Neural cell (in vitro differentiated cells): ENCODE measurements around the gene ASIC2. TPM values are rescaled to one million over a fixed set of nuclear protein-coding genes. Genes with fewer than 3 reads are reported as not detected.

Source experiments
- H2AFZ ChIP-seq: fragments of 200-600, 300-800 bp; sonication (generic), shearing (Covaris generic); 2 replicates; pipeline ENCODE4 v1.6.0; 2014; ENCODE audit warnings: low read depth, mild to moderate bottlenecking, antibody characterized with exemption, low read length, moderate library complexity
- H3F3A ChIP-seq: fragments of 200-600 bp; shearing (Covaris generic); 2 replicates; pipeline ENCODE4 v1.6.1; 2016; ENCODE audit warnings: mild to moderate bottlenecking, moderate library complexity, mixed read lengths, antibody characterized with exemption, low read length; ENCODE audit not compliant: insufficient read depth, poor library complexity, severe bottlenecking
- H3K27ac ChIP-seq: fragments of 200-600, 300-800 bp; sonication (generic), shearing (Covaris generic); 2 replicates; pipeline ENCODE4 v1.5.1; 2014; ENCODE audit warnings: mild to moderate bottlenecking, low read length, moderate library complexity
- H3K27me3 ChIP-seq: fragments of 300-800, 200-600 bp; sonication (generic), shearing (Covaris generic); 2 replicates; pipeline ENCODE4 v1.6.0; 2014; ENCODE audit warnings: mild to moderate bottlenecking, low read depth, low read length, moderate library complexity; ENCODE audit not compliant: insufficient read depth
- H3K36me3 ChIP-seq: fragments of 300-800, 200-600 bp; sonication (generic), shearing (Covaris generic); 2 replicates; pipeline ENCODE4 v1.5.1; 2014; ENCODE audit warnings: mild to moderate bottlenecking, antibody characterized with exemption, low read length, moderate library complexity; ENCODE audit not compliant: insufficient read depth
- H3K4me2 ChIP-seq: fragments of 300-800, 200-600 bp; sonication (generic), shearing (Covaris generic); 2 replicates; pipeline ENCODE4 v1.6.0; 2014; ENCODE audit warnings: mild to moderate bottlenecking, low read length
- H3K4me3 ChIP-seq: fragments of 300-800, 200-600 bp; sonication (generic), shearing (Covaris generic); 2 replicates; pipeline ENCODE4 v1.5.1; 2014; ENCODE audit warnings: mild to moderate bottlenecking, low read length, moderate library complexity
- H3K79me2 ChIP-seq: fragments of 200-600 bp; shearing (Covaris generic); replicated peaks from 2 replicates; pipeline ENCODE4 v1.6.0; 2014; ENCODE audit warnings: mild to moderate bottlenecking, low read length, moderate library complexity; ENCODE audit not compliant: insufficient read depth
- H3K9ac ChIP-seq: fragments of 300-800, 200-600 bp; sonication (generic), shearing (Covaris generic); 2 replicates; pipeline ENCODE4 v1.6.1; 2016; ENCODE audit warnings: mild to moderate bottlenecking, low read length, mixed read lengths
- H3K9me2 ChIP-seq: fragments of 200-600 bp; shearing (Covaris generic); 2 replicates; pipeline ENCODE4 v1.6.1; 2016; ENCODE audit warnings: mild to moderate bottlenecking, low read length, mixed read lengths; ENCODE audit not compliant: insufficient read depth
- H3K9me3 ChIP-seq: fragments of 200-600, 300-800 bp; sonication (generic), shearing (Covaris generic); 2 replicates; pipeline ENCODE4 v1.6.1; 2016; ENCODE audit warnings: mild to moderate bottlenecking, mixed run types, low read length, moderate library complexity, mixed read lengths
- H4K20me1 ChIP-seq: fragments of 200-600 bp; shearing (Covaris generic); 2 replicates; pipeline ENCODE4 v1.6.1; 2016; ENCODE audit warnings: mild to moderate bottlenecking, mixed run types; ENCODE audit not compliant: insufficient read depth
- EP300 ChIP-seq: fragments of 450-650 bp; conservative IDR thresholded peaks from 2 replicates; pipeline ENCODE4 v1.6.1; 2014; ENCODE audit warnings: antibody characterized with exemption, mild to moderate bottlenecking, moderate library complexity; ENCODE audit not compliant: poor library complexity, severe bottlenecking
- EZH2 ChIP-seq: fragments of 200-600, 300-800 bp; shearing (Covaris generic), sonication (generic); IDR thresholded peaks from 2 replicates; pipeline ENCODE4 v1.6.1; 2014; ENCODE audit warnings: antibody characterized with exemption, low read length, borderline replicate concordance, mild to moderate bottlenecking; ENCODE audit not compliant: insufficient read depth, poor library complexity, severe bottlenecking
- MXI1 ChIP-seq: fragments of 450-650 bp; conservative IDR thresholded peaks from 2 replicates; pipeline ENCODE4 v1.6.1; 2014; ENCODE audit warnings: antibody characterized with exemption, mild to moderate bottlenecking; ENCODE audit not compliant: poor library complexity, severe bottlenecking
- POLR2AphosphoS5 ChIP-seq: IDR thresholded peaks from 2 replicates; pipeline ENCODE4 v1.6.1; 2012
- RAD21 ChIP-seq: fragments of 450-650 bp; conservative IDR thresholded peaks from 2 replicates; pipeline ENCODE4 v1.6.1; 2014; ENCODE audit warnings: antibody characterized with exemption, mild to moderate bottlenecking, moderate library complexity
- SMC3 ChIP-seq: fragments of 450-650 bp; conservative IDR thresholded peaks from 2 replicates; pipeline ENCODE4 v1.6.1; 2014; ENCODE audit warnings: antibody characterized with exemption, mild to moderate bottlenecking, moderate library complexity; ENCODE audit not compliant: poor library complexity
- TAF1 ChIP-seq: IDR thresholded peaks from 2 replicates; pipeline ENCODE4 v1.6.1; 2012; ENCODE audit warnings: low read depth
- polyA minus RNA-seq: library from RNA; depleted of rRNA, polyadenylated mRNA; stranded (reverse); fragments of >200 nt; gene quantifications from 2 replicates; pipeline ENCODE4 v1.2.3, GENCODE V29; 2014
- polyA plus RNA-seq: library from polyadenylated mRNA; depleted of rRNA; stranded (reverse); fragments of >200 nt; gene quantifications from 2 replicates; pipeline ENCODE4 v1.2.3, GENCODE V29; 2014
- TF ChIP-seq, protein P1 (sequence below): fragments of 450-650 bp; IDR thresholded peaks from 2 replicates; pipeline ENCODE4 v1.5.1; 2014; ENCODE audit warnings: antibody characterized with exemption, mild to moderate bottlenecking, moderate library complexity; ENCODE audit not compliant: poor library complexity, severe bottlenecking
- TF ChIP-seq, protein P2 (sequence below): IDR thresholded peaks from 2 replicates; pipeline ENCODE4 v1.6.1; 2012; ENCODE audit warnings: borderline replicate concordance

ASIC2 gene
- 2.4 and 5.6 TPM in 2 replicates for polyA plus RNA-seq
- 6.8 and 8.5 TPM in 2 replicates for polyA minus RNA-seq

DNA sequence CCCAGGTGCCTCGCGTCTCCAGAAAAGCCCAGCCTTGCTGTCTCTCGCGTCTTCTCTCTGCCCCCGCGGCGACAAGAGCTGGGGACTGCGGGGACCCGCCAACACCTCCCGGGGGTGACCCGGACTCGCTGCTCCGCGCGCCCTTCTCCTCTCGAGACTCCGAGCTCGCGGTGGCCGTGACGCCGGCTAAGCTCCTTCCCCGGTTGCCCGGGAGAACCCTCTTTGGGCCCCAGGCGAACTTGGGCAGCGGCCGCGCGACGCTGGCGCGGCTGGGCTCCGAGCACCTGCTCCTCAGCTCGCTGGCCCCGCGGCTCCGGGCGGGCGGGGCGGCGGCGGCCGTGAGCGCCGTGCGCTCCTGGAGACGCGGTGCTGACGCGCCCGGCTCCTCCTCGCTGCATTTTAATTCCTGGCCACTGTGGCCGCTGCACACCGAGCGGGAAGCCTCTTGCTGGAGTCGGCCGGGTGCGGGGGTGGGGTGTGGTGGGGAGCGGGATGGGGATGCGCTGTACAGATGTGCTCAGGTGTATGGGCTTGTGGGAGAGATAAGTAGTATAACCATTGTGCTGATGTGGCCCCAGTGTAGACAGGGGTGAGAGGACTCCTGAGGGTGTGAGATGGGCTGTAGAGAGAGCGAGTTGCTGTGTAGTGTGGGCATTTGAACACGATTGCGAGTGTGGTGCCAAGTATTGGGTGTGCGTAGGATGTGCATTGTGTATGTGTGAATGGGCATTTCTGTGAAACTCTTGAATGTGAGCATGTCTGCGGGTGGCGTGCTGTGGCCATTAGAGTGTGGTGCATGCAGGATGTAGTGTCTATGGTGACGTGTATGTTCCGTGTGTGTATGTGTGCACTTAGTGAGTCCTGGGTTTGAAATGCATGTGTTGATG, at the start of gene ASIC2:
TSS of gene ASIC2 (minus strand) at position 315 of the 887 bp plus-strand sequence.
- no peaks in the 10 kb centered on the region for H3K9me2 ChIP-seq
- TF ChIP-seq, protein P1, sequence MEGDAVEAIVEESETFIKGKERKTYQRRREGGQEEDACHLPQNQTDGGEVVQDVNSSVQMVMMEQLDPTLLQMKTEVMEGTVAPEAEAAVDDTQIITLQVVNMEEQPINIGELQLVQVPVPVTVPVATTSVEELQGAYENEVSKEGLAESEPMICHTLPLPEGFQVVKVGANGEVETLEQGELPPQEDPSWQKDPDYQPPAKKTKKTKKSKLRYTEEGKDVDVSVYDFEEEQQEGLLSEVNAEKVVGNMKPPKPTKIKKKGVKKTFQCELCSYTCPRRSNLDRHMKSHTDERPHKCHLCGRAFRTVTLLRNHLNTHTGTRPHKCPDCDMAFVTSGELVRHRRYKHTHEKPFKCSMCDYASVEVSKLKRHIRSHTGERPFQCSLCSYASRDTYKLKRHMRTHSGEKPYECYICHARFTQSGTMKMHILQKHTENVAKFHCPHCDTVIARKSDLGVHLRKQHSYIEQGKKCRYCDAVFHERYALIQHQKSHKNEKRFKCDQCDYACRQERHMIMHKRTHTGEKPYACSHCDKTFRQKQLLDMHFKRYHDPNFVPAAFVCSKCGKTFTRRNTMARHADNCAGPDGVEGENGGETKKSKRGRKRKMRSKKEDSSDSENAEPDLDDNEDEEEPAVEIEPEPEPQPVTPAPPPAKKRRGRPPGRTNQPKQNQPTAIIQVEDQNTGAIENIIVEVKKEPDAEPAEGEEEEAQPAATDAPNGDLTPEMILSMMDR, result peak; percentile 57
- TF ChIP-seq SMC3 (peak; percentile 41), RAD21 (peak; percentile 71), EP300 (peak; percentile 14), TAF1 (no peak)
- H3K79me2 ChIP-seq, result no peaks in the 10 kb centered on the region
- H3K4me2 ChIP-seq, result peak within 1 kb of the TSS; percentile 64
- H4K20me1 ChIP-seq, result no peaks in the 10 kb centered on the region
- H3K36me3 ChIP-seq, result no peaks in the 10 kb centered on the region
- peak within 1 kb of the TSS; percentile 56 for H2AFZ ChIP-seq
- H3K4me3 ChIP-seq, result peak within 1 kb of the TSS; percentile 91
- H3K27ac ChIP-seq, result peak within 1 kb of the TSS; percentile 42
- H3K27me3 ChIP-seq, result peaks cover 68% of the 10 kb centered on the region
- no peaks in the 10 kb centered on the region for H3K9me3 ChIP-seq
- H3F3A ChIP-seq, result no peaks in the 10 kb centered on the region
- peak within 1 kb of the TSS; percentile 68 for H3K9ac ChIP-seq

DNA sequence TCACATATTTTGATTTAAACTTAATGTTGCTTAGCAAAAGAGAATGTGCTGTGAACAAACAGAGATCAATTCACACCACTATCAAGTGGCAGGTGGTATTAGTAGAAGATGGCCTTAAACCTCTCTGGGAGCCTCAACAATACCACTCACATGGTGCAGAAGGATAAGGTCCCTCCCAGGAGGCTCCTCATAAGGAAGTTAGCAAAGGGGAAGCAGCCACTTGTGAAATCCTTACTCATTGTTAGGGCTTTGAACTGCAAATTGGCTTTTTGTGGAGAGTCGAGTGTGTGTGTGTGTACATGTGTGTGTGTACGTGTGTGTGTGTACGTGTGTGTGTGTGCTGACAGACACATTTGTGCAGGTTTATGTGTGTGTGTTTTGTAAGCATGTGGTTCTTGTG, 48.9 kb upstream of the ASIC2 start:
- no peaks in the 10 kb centered on the region for H3K36me3 ChIP-seq
- H2AFZ ChIP-seq, result no peak overlapping the region
- no peaks in the 10 kb centered on the region for H3F3A ChIP-seq
- no peaks in the 10 kb centered on the region for H3K9me2 ChIP-seq
- H3K4me2 ChIP-seq, result no peak overlapping the region
- no peak overlapping the region for H3K4me3 ChIP-seq
- H3K27me3 ChIP-seq, result no peaks in the 10 kb centered on the region
- no peak overlapping the region for H3K27ac ChIP-seq
- no peaks in the 10 kb centered on the region for H3K79me2 ChIP-seq
- TF ChIP-seq POLR2AphosphoS5 (no peak), EP300 (no peak), SMC3 (no peak), MXI1 (no peak), RAD21 (no peak), EZH2 (no peak), TAF1 (no peak)
- TF ChIP-seq, protein P1, result no peak
- TF ChIP-seq, protein P2, sequence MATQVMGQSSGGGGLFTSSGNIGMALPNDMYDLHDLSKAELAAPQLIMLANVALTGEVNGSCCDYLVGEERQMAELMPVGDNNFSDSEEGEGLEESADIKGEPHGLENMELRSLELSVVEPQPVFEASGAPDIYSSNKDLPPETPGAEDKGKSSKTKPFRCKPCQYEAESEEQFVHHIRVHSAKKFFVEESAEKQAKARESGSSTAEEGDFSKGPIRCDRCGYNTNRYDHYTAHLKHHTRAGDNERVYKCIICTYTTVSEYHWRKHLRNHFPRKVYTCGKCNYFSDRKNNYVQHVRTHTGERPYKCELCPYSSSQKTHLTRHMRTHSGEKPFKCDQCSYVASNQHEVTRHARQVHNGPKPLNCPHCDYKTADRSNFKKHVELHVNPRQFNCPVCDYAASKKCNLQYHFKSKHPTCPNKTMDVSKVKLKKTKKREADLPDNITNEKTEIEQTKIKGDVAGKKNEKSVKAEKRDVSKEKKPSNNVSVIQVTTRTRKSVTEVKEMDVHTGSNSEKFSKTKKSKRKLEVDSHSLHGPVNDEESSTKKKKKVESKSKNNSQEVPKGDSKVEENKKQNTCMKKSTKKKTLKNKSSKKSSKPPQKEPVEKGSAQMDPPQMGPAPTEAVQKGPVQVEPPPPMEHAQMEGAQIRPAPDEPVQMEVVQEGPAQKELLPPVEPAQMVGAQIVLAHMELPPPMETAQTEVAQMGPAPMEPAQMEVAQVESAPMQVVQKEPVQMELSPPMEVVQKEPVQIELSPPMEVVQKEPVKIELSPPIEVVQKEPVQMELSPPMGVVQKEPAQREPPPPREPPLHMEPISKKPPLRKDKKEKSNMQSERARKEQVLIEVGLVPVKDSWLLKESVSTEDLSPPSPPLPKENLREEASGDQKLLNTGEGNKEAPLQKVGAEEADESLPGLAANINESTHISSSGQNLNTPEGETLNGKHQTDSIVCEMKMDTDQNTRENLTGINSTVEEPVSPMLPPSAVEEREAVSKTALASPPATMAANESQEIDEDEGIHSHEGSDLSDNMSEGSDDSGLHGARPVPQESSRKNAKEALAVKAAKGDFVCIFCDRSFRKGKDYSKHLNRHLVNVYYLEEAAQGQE, result no peak
- H3K9ac ChIP-seq, result no peak overlapping the region
- no peaks in the 10 kb centered on the region for H4K20me1 ChIP-seq
- no peaks in the 10 kb centered on the region for H3K9me3 ChIP-seq
